Hindlimb muscle (tissue), 1 donor: ENCODE results near the gene SCG3. TPM values are rescaled to one million over a fixed set of nuclear protein-coding genes. Genes with fewer than 3 reads are reported as not detected.
"Not testable (repeated sequence)": the region's sequence is repeated elsewhere in the genome, so short reads cannot be mapped to it uniquely, and the experiment has no call there.

ENCODE experiments used
- DNase-seq: peaks from one replicate; pipeline ENCODE4 v3.0.0-alpha.2; 2013
- polyA plus RNA-seq: library from polyadenylated mRNA; unstranded; fragments of 120-200 nt; gene quantifications from one replicate; pipeline ENCODE4 v1.2.1, GENCODE V29; 2013; ENCODE audit not compliant: insufficient read length

Gene SCG3
- not detected for polyA plus RNA-seq

- DNase-seq: peak; percentile 78
Measured at GRCh38 chr15:51681303-51681963, at the start of gene SCG3. Gene SCG3, plus strand, starts transcription at chr15:51681503. Its CDS starts 253 bp downstream, at chr15:51681756.

- DNase-seq: no peak
Measured at GRCh38 chr15:51634591-51635198, 46.6 kb upstream of the SCG3 start.

GRCh38 chr15:51641490-51642130 is 39.7 kb upstream of the SCG3 start:
- DNase-seq: no peak

- DNase-seq: no peak
Measured at GRCh38 chr15:51642696-51643095, 38.6 kb upstream of the SCG3 start.

GRCh38 chr15:51647128-51647562 is 34.2 kb upstream of the SCG3 start:
- DNase-seq: peak; percentile 25

GRCh38 chr15:51648101-51648500 is 33.2 kb upstream of the SCG3 start:
- not testable (repeated sequence) for DNase-seq

- DNase-seq: not testable (repeated sequence)
Measured at GRCh38 chr15:51648643-51649042, 32.7 kb upstream of the SCG3 start.

- DNase-seq: peak; percentile 71
Measured at GRCh38 chr15:51649659-51650521, 31.4 kb upstream of the SCG3 start.

- no peak for DNase-seq
Measured at GRCh38 chr15:51652084-51652668, 29.1 kb upstream of the SCG3 start.

GRCh38 chr15:51655401-51656057 is 25.8 kb upstream of the SCG3 start:
- DNase-seq: not testable (repeated sequence)

GRCh38 chr15:51658664-51659063 is 22.6 kb upstream of the SCG3 start:
- DNase-seq: no peak

GRCh38 chr15:51661072-51661471 is 20.2 kb upstream of the SCG3 start:
- no peak for DNase-seq

- DNase-seq: no peak
Measured at GRCh38 chr15:51667478-51667877, 13.8 kb upstream of the SCG3 start.

GRCh38 chr15:51668446-51668845 is 12.9 kb upstream of the SCG3 start:
- no peak for DNase-seq

GRCh38 chr15:51669381-51669780 is 11.9 kb upstream of the SCG3 start:
- no peak for DNase-seq

- DNase-seq: no peak
Measured at GRCh38 chr15:51672155-51672687, 9.1 kb upstream of the SCG3 start.

- no peak for DNase-seq
Measured at GRCh38 chr15:51672913-51673857, 8.1 kb upstream of the SCG3 start.

GRCh38 chr15:51675234-51675633 is 6.1 kb upstream of the SCG3 start:
- no peak for DNase-seq

- no peak for DNase-seq
Measured at GRCh38 chr15:51677021-51677420, 4.3 kb upstream of the SCG3 start.

GRCh38 chr15:51677452-51677851 is 3.9 kb upstream of the SCG3 start:
- DNase-seq: no peak
